ENCODE measurements around the gene TFDP1.
"Not testable (repeated sequence)": the region's sequence is repeated elsewhere in the genome, so short reads cannot be mapped to it uniquely, and the experiment has no call there.

The TFDP1 gene

GRCh38 chr13:113576597-113576996 lies 8.0 kb upstream of the TFDP1 start:
- no peak for DNase-seq

- no peak for DNase-seq
These were observed 6.6 kb upstream of the TFDP1 start for GRCh38 chr13:113577881-113578435.

GRCh38 chr13:113579686-113580085 lies 4.9 kb upstream of the TFDP1 start:
- DNase-seq, result no peak

- no peak for DNase-seq
These were observed 2.7 kb upstream of the TFDP1 start for GRCh38 chr13:113581871-113582270.

GRCh38 chr13:113582841-113583631 lies 1.5 kb upstream of the TFDP1 start:
- DNase-seq, result no peak

GRCh38 chr13:113584870-113585671 lies 518 bp downstream of the TFDP1 start:
- DNase-seq, result no peak

GRCh38 chr13:113585896-113586295 lies 1.3 kb downstream of the TFDP1 start:
- no peak for DNase-seq

- no peak for DNase-seq
These were observed 2.3 kb downstream of the TFDP1 start for GRCh38 chr13:113586661-113587479.

- no peak for DNase-seq
These were observed 4.0 kb downstream of the TFDP1 start for GRCh38 chr13:113588394-113589111.

- DNase-seq, result no peak
These were observed 4.9 kb downstream of the TFDP1 start for GRCh38 chr13:113589251-113589960.

- DNase-seq, result no peak
These were observed 5.4 kb downstream of the TFDP1 start for GRCh38 chr13:113589961-113590339.

- DNase-seq, result no peak
These were observed 7.2 kb downstream of the TFDP1 start for GRCh38 chr13:113591750-113592149.

- no peak for DNase-seq
These were observed 8.0 kb downstream of the TFDP1 start for GRCh38 chr13:113592571-113592970.

- DNase-seq, result not testable (repeated sequence)
These were observed 9.7 kb downstream of the TFDP1 start for GRCh38 chr13:113594066-113594821.

GRCh38 chr13:113595131-113595530 lies 10.6 kb downstream of the TFDP1 start:
- DNase-seq, result no peak

- no peak for DNase-seq
These were observed 12.0 kb downstream of the TFDP1 start for GRCh38 chr13:113596321-113597200.

- DNase-seq, result no peak
These were observed 13.0 kb downstream of the TFDP1 start for GRCh38 chr13:113597391-113598080.

- no peak for DNase-seq
These were observed 13.5 kb downstream of the TFDP1 start for GRCh38 chr13:113598081-113598410.

- DNase-seq, result no peak
These were observed 13.9 kb downstream of the TFDP1 start for GRCh38 chr13:113598481-113598880.
